Muscle layer of duodenum (tissue), 2 donors: ENCODE results near the gene CD300LG.
"Not testable (repeated sequence)": the region's sequence is repeated elsewhere in the genome, so short reads cannot be mapped to it uniquely, and the experiment has no call there.

Experiments used
- H3K27ac ChIP-seq: one replicate; pipeline ENCODE4 v1.7.0; 2013; ENCODE audit warnings: mild to moderate bottlenecking, low read length
- H3K27me3 ChIP-seq: one replicate; pipeline ENCODE4 v1.7.0; 2013; ENCODE audit warnings: low read depth, mild to moderate bottlenecking, control low read depth, low read length
- H3K36me3 ChIP-seq, 2 donors: one replicate each; pipeline ENCODE4 v1.7.0; 2013; ENCODE audit warnings: low read length in 2 of 2, control low read depth in 1 of 2, mild to moderate bottlenecking in 1 of 2; ENCODE audit not compliant: insufficient read depth in 2 of 2, control insufficient read depth in 1 of 2
- H3K4me1 ChIP-seq, 2 donors: one replicate each; pipeline ENCODE4 v1.7.0; 2013; ENCODE audit warnings: low read length in 2 of 2, mild to moderate bottlenecking in 2 of 2, control low read depth in 1 of 2, moderate library complexity in 1 of 2; ENCODE audit not compliant: insufficient read depth in 2 of 2, control insufficient read depth in 1 of 2
- H3K4me3 ChIP-seq, 2 donors: one replicate each; pipeline ENCODE4 v1.7.0; 2013; ENCODE audit warnings: low read length in 2 of 2, low read depth in 1 of 2, mild to moderate bottlenecking in 1 of 2
- H3K9me3 ChIP-seq, 2 donors: one replicate each; pipeline ENCODE4 v1.7.0; 2013; ENCODE audit warnings: low read length in 2 of 2, control low read depth in 1 of 2, mild to moderate bottlenecking in 1 of 2; ENCODE audit not compliant: control insufficient read depth in 1 of 2
- donor health status: healthy.

Gene CD300LG

GRCh38 chr17:43856141-43856540 lies 9.2 kb downstream of the CD300LG start:
- Histone ChIP-seq H3K36me3 (no peaks in the 10 kb centered on the region), H3K27ac (no peak overlapping the region), H3K9me3 (no peaks in the 10 kb centered on the region), H3K27me3 (no peaks in the 10 kb centered on the region), H3K4me3 (no peak overlapping the region), H3K4me1 (no peaks in the 10 kb centered on the region)

- no peak overlapping the region for H3K27ac ChIP-seq
- H3K4me1 ChIP-seq, result no peaks in the 10 kb centered on the region
- no peaks in the 10 kb centered on the region for H3K9me3 ChIP-seq
- H3K36me3 ChIP-seq, result no peaks in the 10 kb centered on the region
- no peaks in the 10 kb centered on the region for H3K27me3 ChIP-seq
- H3K4me3 ChIP-seq, result no peak overlapping the region
Measured at GRCh38 chr17:43857141-43857540, 10.2 kb downstream of the CD300LG start.

GRCh38 chr17:43857957-43858600 lies 11.1 kb downstream of the CD300LG start:
- H3K4me1 ChIP-seq, result no peaks in the 10 kb centered on the region
- no peaks in the 10 kb centered on the region for H3K9me3 ChIP-seq
- H3K4me3 ChIP-seq, result no peak overlapping the region
- no peaks in the 10 kb centered on the region for H3K36me3 ChIP-seq
- no peak overlapping the region for H3K27ac ChIP-seq
- H3K27me3 ChIP-seq, result no peaks in the 10 kb centered on the region

DNA sequence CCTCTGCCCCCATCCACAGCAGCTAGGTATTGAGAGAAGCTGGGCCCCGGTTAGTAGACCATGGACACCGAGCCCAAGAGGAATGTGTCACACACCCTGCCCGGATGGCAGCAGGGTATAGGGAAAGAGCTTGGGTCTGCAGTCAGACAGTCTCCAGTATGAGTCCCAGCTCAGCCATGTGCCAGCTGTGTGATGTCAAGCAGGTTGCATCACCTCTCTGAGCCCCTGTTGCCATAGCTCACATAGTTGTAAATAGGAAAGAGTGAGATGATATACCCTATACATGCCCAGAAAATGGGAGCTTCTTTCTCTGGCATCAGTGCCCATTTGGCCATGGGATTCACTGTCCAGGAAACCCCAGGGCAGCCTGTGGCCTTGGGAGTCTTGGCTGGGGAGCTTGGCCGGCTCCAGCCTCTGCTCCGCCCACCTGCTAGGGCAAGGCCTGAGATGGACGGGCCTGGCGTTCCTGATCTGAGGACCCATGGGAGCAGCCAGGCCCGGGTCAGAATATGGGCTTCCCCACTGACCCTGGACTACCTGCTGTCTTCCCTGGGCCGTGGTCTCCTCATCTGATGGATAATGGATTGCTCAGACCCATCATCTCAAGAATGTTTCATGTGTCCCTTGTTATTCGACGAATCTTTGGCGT lies 13.2 kb downstream of the CD300LG start:
- Histone ChIP-seq H3K36me3 (no peaks in the 10 kb centered on the region), H3K27me3 (no peaks in the 10 kb centered on the region), H3K4me1 (no peaks in the 10 kb centered on the region), H3K27ac (no peak overlapping the region), H3K9me3 (no peaks in the 10 kb centered on the region), H3K4me3 (no peak overlapping the region)

GRCh38 chr17:43860927-43861622 lies 14.1 kb downstream of the CD300LG start:
- Histone ChIP-seq H3K27ac (no peak overlapping the region), H3K27me3 (no peaks in the 10 kb centered on the region), H3K4me3 (no peak overlapping the region), H3K36me3 (no peaks in the 10 kb centered on the region), H3K9me3 (no peaks in the 10 kb centered on the region), H3K4me1 (no peaks in the 10 kb centered on the region)

- Histone ChIP-seq H3K9me3 (no peaks in the 10 kb centered on the region), H3K4me1 (no peaks in the 10 kb centered on the region), H3K27me3 (no peaks in the 10 kb centered on the region), H3K36me3 (no peaks in the 10 kb centered on the region), H3K4me3 (no peak overlapping the region), H3K27ac (no peak overlapping the region)
Measured at GRCh38 chr17:43861960-43862359, 15.0 kb downstream of the CD300LG start.

- no peaks in the 10 kb centered on the region for H3K4me1 ChIP-seq
- H3K27me3 ChIP-seq, result no peaks in the 10 kb centered on the region
- no peaks in the 10 kb centered on the region for H3K36me3 ChIP-seq
- no peak overlapping the region for H3K4me3 ChIP-seq
- H3K27ac ChIP-seq, result no peak overlapping the region
- no peaks in the 10 kb centered on the region for H3K9me3 ChIP-seq
Measured at GRCh38 chr17:43864161-43864984, 17.4 kb downstream of the CD300LG start.

DNA sequence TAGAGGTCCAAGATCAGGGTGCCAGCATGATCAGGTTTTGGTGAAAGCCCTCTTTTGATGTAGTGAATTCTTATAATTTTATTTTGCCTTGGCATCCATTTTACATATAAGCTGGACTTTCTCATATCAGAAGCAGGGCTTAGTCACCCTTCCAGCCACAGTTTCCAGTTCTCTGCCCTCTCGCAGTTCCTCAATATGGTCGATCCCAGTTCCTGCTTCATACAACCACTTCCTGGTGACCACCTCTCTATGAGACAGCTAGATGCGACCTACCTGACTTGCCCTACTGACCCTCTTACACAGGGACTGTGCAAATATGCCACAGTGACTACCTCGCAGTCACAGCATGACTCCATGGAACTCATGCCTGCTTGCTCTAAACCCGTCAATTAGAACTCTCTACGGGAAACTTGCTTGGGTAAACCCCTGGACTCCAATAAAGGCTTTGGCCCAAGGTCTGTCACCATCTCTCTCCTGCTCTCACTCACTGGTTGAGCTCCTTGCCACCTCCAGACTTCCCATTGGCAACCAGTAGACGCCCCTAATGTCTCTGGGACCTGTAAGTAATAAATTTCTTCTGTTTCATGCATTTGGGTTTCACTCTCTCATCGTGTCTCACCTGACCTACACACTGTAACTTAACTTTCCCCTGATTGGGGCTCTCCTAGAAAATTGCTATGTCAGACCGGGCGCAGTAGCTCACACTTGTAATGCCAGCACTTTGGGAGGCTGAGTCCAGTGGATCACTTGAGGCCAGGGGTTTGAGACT lies 21.4 kb downstream of the CD300LG start:
- Histone ChIP-seq H3K36me3 (no peaks in the 10 kb centered on the region), H3K4me3 (no peak overlapping the region), H3K27me3 (no peaks in the 10 kb centered on the region), H3K27ac (no peak overlapping the region), H3K4me1 (no peaks in the 10 kb centered on the region), H3K9me3 (no peaks in the 10 kb centered on the region)

DNA sequence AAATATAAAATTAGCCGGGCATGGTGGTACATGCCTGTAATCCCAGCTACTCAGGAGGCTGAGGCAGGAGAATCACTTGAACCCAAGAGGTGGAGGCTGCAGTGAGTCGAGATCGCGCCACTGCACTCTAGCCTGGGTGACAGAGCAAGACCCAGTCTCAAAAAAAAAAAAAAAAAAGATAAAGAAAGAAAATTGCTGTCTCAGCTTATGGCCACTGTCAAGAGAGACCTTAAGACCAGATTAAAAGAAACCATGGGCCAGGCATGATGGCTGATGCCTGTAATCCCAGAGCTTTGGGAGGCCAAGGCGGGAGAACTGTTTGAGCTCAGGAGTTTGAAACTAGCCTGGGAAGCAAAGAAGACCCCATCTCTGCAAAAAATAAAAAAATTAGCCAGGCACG lies 22.1 kb downstream of the CD300LG start:
- H3K9me3 ChIP-seq, H3K27me3 ChIP-seq, H3K36me3 ChIP-seq, H3K4me3 ChIP-seq, H3K27ac ChIP-seq, H3K4me1 ChIP-seq: not testable (repeated sequence)

GRCh38 chr17:43871946-43872690 lies 25.1 kb downstream of the CD300LG start:
- no peaks in the 10 kb centered on the region for H3K36me3 ChIP-seq
- no peaks in the 10 kb centered on the region for H3K4me1 ChIP-seq
- peak overlapping the region; percentile 45 for H3K27ac ChIP-seq
- no peaks in the 10 kb centered on the region for H3K9me3 ChIP-seq
- H3K27me3 ChIP-seq, result no peaks in the 10 kb centered on the region
- H3K4me3 ChIP-seq, result peak overlapping the region in 1 of 2 donors; percentile 42
